HepG2 (cell line): ENCODE results near the gene TWIST2. TPM values are rescaled to one million over a fixed set of nuclear protein-coding genes. Genes with fewer than 3 reads are reported as not detected.

Experiments
- ATAC-seq: fragments of 200-7000 bp; cut with Tn5 transposase; 3 replicates; pipeline ENCODE4 v1.9.1; 2020; ENCODE audit warnings: mild to moderate bottlenecking, moderate library complexity
- BruUV-seq: library from RNA; stranded (reverse); fragments of 400-500 nt; replicated peaks from 2 replicates; lab custom pipeline; 2021; lab: Mats Ljungman, UMichigan
- CTCF ChIA-PET: fragments of 300-600 bp; formaldehyde crosslinking; extraction: SDS; loops from one replicate; lab custom pipeline; 2021; ENCODE audit warnings: low total read pairs, inconsistent platforms, low intra/inter-chr PET ratio; lab: Yijun Ruan, JAX
- POLR2A ChIA-PET: fragments of 350-600 bp; sonication (Branson Sonifier 250); formaldehyde crosslinking; loops from one replicate; lab custom pipeline; 2020; ENCODE audit warnings: antibody characterized with exemption, inconsistent platforms; lab: Yijun Ruan, JAX
- DNase-seq: peaks from one replicate; pipeline ENCODE4 v3.0.0-alpha.2; 2015; ENCODE audit warnings: low spot score
- FAIRE-seq: peaks from 3 replicates; lab custom pipeline; 2011; peaks lifted over from hg19 to GRCh38; lab: Jason Lieb, UNC
- H2AFZ ChIP-seq: one replicate; pipeline ENCODE4 v1.6.1; 2011; ENCODE audit warnings: low read length, inconsistent platforms
- H3K27ac ChIP-seq: fragments of 300-600 bp; 3 replicates; pipeline ENCODE4 v1.8.0; 2011; ENCODE audit warnings: mixed run types, mild to moderate bottlenecking, mixed read lengths, low read length, inconsistent platforms; ENCODE audit not compliant: insufficient read depth; ENCODE audit errors: extremely low read length
- H3K27me3 ChIP-seq, 2 experiments: fragments of 200-600 bp in 1 of 2; 2 replicates in 1 of 2; 3 replicates in 1 of 2; pipeline versions ENCODE4 v1.6.0 to v1.8.0; 2011; ENCODE audit warnings: low read length in 2 of 2, mild to moderate bottlenecking in 2 of 2, moderate library complexity in 2 of 2, inconsistent platforms in 1 of 2; ENCODE audit not compliant: insufficient read depth in 2 of 2, control insufficient read depth in 1 of 2
- H3K36me3 ChIP-seq, 2 experiments: fragments of 200-600 bp in 1 of 2; replicated peaks in 1 of 2; 2 replicates in 1 of 2; 3 replicates in 1 of 2; pipeline versions ENCODE4 v1.5.1 to v1.8.0; 2011; ENCODE audit warnings: low read length in 2 of 2, inconsistent platforms in 1 of 2; ENCODE audit not compliant: insufficient read depth in 2 of 2, control insufficient read depth in 1 of 2
- H3K4me1 ChIP-seq: 2 replicates; pipeline ENCODE4 v1.5.1; 2012; ENCODE audit warnings: low read length, inconsistent platforms; ENCODE audit not compliant: insufficient read depth
- H3K4me2 ChIP-seq: 2 replicates; pipeline ENCODE4 v1.6.0; 2011; ENCODE audit warnings: low read depth, low read length, inconsistent platforms
- H3K4me3 ChIP-seq, 3 experiments: fragments of 200-600 bp in 1 of 3; sonication (generic), shearing (Covaris generic) in 1 of 3; replicated peaks in 1 of 3; 2 replicates each; pipeline ENCODE4 v1.5.1; 2011 to 2016; ENCODE audit warnings: low read length in 3 of 3, inconsistent platforms in 2 of 3, low read depth in 2 of 3, mild to moderate bottlenecking in 2 of 3, control low read depth in 1 of 3, mixed read lengths in 1 of 3; ENCODE audit not compliant: insufficient read depth in 1 of 3
- H3K79me2 ChIP-seq: one replicate; pipeline ENCODE4 v1.6.1; 2011; ENCODE audit warnings: low read length, inconsistent platforms; ENCODE audit not compliant: insufficient read depth
- H3K9ac ChIP-seq: 2 replicates; pipeline ENCODE4 v1.6.0; 2011; ENCODE audit warnings: mild to moderate bottlenecking, low read depth, low read length, inconsistent platforms; ENCODE audit not compliant: insufficient read depth
- H3K9me3 ChIP-seq: 2 replicates; pipeline ENCODE4 v1.5.1; 2012; ENCODE audit warnings: mild to moderate bottlenecking, low read length
- H4K20me1 ChIP-seq: 2 replicates; pipeline ENCODE4 v1.6.0; 2011; ENCODE audit warnings: inconsistent platforms, mild to moderate bottlenecking, low read length, moderate library complexity; ENCODE audit not compliant: insufficient read depth
- ARID3A ChIP-seq: IDR thresholded peaks from 2 replicates; pipeline ENCODE4 v1.6.1; 2012; ENCODE audit warnings: low read depth, low read length, improper control_type of control experiment
- CEBPB ChIP-seq: IDR thresholded peaks from 2 replicates; pipeline ENCODE4 v1.6.1; 2011; ENCODE audit warnings: low read depth, low read length, improper control_type of control experiment, borderline replicate concordance
- LCORL ChIP-seq, 2 experiments: fragments of 450-650 bp in 1 of 2; sonication (generic) in 1 of 2; formaldehyde crosslinking in 1 of 2; IDR thresholded peaks; 2 replicates each; pipeline versions ENCODE4 v1.5.0 to v1.6.1; 2017 to 2020; ENCODE audit warnings: antibody characterized with exemption in 1 of 2, missing genetic modification reagents in 1 of 2
- MED8 ChIP-seq: sonication (generic); formaldehyde crosslinking; IDR thresholded peaks from 2 replicates; pipeline ENCODE4 v1.8.1; 2023; ENCODE audit warnings: mild to moderate bottlenecking, missing genetic modification reagents; ENCODE audit not compliant: insufficient replicate concordance
- MTF1 ChIP-seq: sonication (generic); formaldehyde crosslinking; IDR thresholded peaks from 2 replicates; pipeline ENCODE4 v1.5.0; 2020; ENCODE audit warnings: missing genetic modification reagents
- MXD3 ChIP-seq: IDR thresholded peaks from 2 replicates; pipeline ENCODE4 v1.6.1; 2016; ENCODE audit warnings: mild to moderate bottlenecking, missing biosample characterization, missing genetic modification reagents
- NFE2 ChIP-seq: sonication (generic); formaldehyde crosslinking; IDR thresholded peaks from 2 replicates; pipeline ENCODE4 v1.4.0; 2020; ENCODE audit warnings: missing genetic modification reagents
- PHF20 ChIP-seq: sonication (generic); formaldehyde crosslinking; IDR thresholded peaks from 2 replicates; pipeline ENCODE4 v1.5.0; 2020; ENCODE audit warnings: mild to moderate bottlenecking, missing genetic modification reagents
- REPIN1 ChIP-seq: sonication (generic); formaldehyde crosslinking; IDR thresholded peaks from 2 replicates; pipeline ENCODE4 v1.8.0; 2022; ENCODE audit warnings: missing genetic modification reagents, low read depth, mild to moderate bottlenecking, borderline replicate concordance
- TGIF2 ChIP-seq: IDR thresholded peaks from 2 replicates; pipeline ENCODE4 v1.6.1; 2016; ENCODE audit warnings: control low read depth, missing compliant biosample characterization
- THRA ChIP-seq: sonication (generic); formaldehyde crosslinking; IDR thresholded peaks from 2 replicates; pipeline ENCODE4 v1.4.0; 2020; ENCODE audit warnings: missing genetic modification reagents, borderline replicate concordance
- TP53 ChIP-seq: sonication (generic); formaldehyde crosslinking; conservative IDR thresholded peaks from 2 replicates; pipeline ENCODE4 v1.4.0; 2020; ENCODE audit warnings: missing genetic modification reagents
- ZBTB7B ChIP-seq: sonication (generic); formaldehyde crosslinking; IDR thresholded peaks from 2 replicates; pipeline ENCODE4 v1.4.0; 2020; ENCODE audit warnings: missing genetic modification reagents
- ZNF550 ChIP-seq: sonication (generic); formaldehyde crosslinking; IDR thresholded peaks from 2 replicates; pipeline ENCODE4 v1.4.0; 2020; ENCODE audit warnings: mild to moderate bottlenecking, missing genetic modification reagents, borderline replicate concordance
- ZNF609 ChIP-seq: sonication (generic); formaldehyde crosslinking; IDR thresholded peaks from 2 replicates; pipeline ENCODE4 v1.4.0; 2020; ENCODE audit warnings: mild to moderate bottlenecking, missing genetic modification reagents, borderline replicate concordance
- ZNF619 ChIP-seq: sonication (generic); formaldehyde crosslinking; IDR thresholded peaks from 2 replicates; pipeline ENCODE4 v1.4.0; 2020; ENCODE audit warnings: mild to moderate bottlenecking, missing genetic modification reagents
- WGBS: methylation state at CpG from one replicate; pipeline ENCODE4 v1.1.6; 2017; ENCODE audit warnings: low lambda C conversion rate; 5-methylcytosine and 5-hydroxymethylcytosine counted together
- in situ Hi-C: cut with HindIII; loops from 2 replicates; pipeline ENCODE4 v1.10.0; 2017; ENCODE audit warnings: low pct_unique_long_range_greater_than_20kb; ENCODE audit not compliant: extremely low pct_ligation_motif_present
- intact Hi-C: fragments of 100-400 bp; cut with micrococcal nuclease; formaldehyde crosslinking; loops from one replicate; pipeline ENCODE4 v1.10.0; 2022; ENCODE audit not compliant: unreplicated experiment
- polyA plus RNA-seq, 8 experiments: library from polyadenylated mRNA; depleted of rRNA in 3 of 8; stranded (reverse) in 7 of 8; unstranded in 1 of 8; fragments of >200 nt; fragmentation: Illumina TruSeq in 4 of 8; extraction: Trizol in 4 of 8; gene quantifications; 2 replicates each; pipeline versions ENCODE4 v1.2.1 to v1.2.3, GENCODE V29; 2011 to 2016; ENCODE audit warnings: low read depth in 4 of 8, missing spikeins in 1 of 8, mixed read lengths in 1 of 8; ENCODE audit not compliant: insufficient read depth in 1 of 8
- total RNA-seq, 5 experiments: library from RNA; depleted of rRNA; stranded (reverse); fragments of >200 nt; fragmentation: Illumina TruSeq; extraction: Trizol; gene quantifications; 2 replicates each; pipeline ENCODE4 v1.2.3, GENCODE V29; 2016; ENCODE audit warnings: low read depth in 1 of 5

TWIST2 gene
- total and polyA plus RNA-seq, 2 of the 13 experiments (the other 11 are each of a cell fraction or from before 2014, with no cell fraction given), result 0.08 to 0.11 TPM

- no peak overlapping the region for H3K4me3 ChIP-seq
- no peaks in the 10 kb centered on the region for H4K20me1 ChIP-seq
- 41% methylated on average over 7 of the region's 7 CpGs for WGBS
- no peak overlapping the region for H3K27ac ChIP-seq
- POLR2A ChIA-PET, result no interaction called here
- ATAC-seq (no peak), DNase-seq (no peak), FAIRE-seq (no peak)
- no peaks in the 10 kb centered on the region for H3K9me3 ChIP-seq
- no TSS peak for BruUV-seq
- no peaks in the 10 kb centered on the region for H3K79me2 ChIP-seq
- H3K9ac ChIP-seq, result no peak overlapping the region
- CTCF ChIA-PET, result no interaction called here
- in situ Hi-C loops (no loop called here), intact Hi-C loops (no loop called here)
- no peak overlapping the region for H2AFZ ChIP-seq
- no peaks in the 10 kb centered on the region for H3K4me1 ChIP-seq
- no peak overlapping the region for H3K4me2 ChIP-seq
- H3K36me3 ChIP-seq, result no peaks in the 10 kb centered on the region
- peaks cover 11 to 50% of the 10 kb centered on the region in 2 experiments for H3K27me3 ChIP-seq
- no peak for TF ChIP-seq TGIF2 (CRISPR knock-in tag)
- no peak for TF ChIP-seq NFE2
- TF ChIP-seq MED8 (CRISPR knock-in tag), result no peak
- no peak for TF ChIP-seq CEBPB
- no peak for TF ChIP-seq ZNF550
- TF ChIP-seq ARID3A, result no peak
- no peak for TF ChIP-seq ZNF619
- no peak for TF ChIP-seq PHF20 (CRISPR knock-in tag)
- no peak for TF ChIP-seq ZNF609 (CRISPR knock-in tag)
- no peak for TF ChIP-seq MTF1 (CRISPR knock-in tag)
- no peak for TF ChIP-seq THRA (CRISPR knock-in tag)
- no peak for TF ChIP-seq TP53 (CRISPR knock-in tag)
- no peak for TF ChIP-seq REPIN1 (CRISPR knock-in tag)
- no peak for TF ChIP-seq ZBTB7B
- TF ChIP-seq MXD3 (CRISPR knock-in tag), result no peak
- TF ChIP-seq LCORL (IDR thresholded peaks at IDR 0.05), result no peak
- TF ChIP-seq LCORL (CRISPR knock-in tag; IDR thresholded peaks at IDR 0.05), result no peak
Measured at GRCh38 chr2:238900511-238900910, 52.6 kb downstream of the TWIST2 start.
